ENCODE data around the gene COL20A1.

COL20A1 gene

DNA sequence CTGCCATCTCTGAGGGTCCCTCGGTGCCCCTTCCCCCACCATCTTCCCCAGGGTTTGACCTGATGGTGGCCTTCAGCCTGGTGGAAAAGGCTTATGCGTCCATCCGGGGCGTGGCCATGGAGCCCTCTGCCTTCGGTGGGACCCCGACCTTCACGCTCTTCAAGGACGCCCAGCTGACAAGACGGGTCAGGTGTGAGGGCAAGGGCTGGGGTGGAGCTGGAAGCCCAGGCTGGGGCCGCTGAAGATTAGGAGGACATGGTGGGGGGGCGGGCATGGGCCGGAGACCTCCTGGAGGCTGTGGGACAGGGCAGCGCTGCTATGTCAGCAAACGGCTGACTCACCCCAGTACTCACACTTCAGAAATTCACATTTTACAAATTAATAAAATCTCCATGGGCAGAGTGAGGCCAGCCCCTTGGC lies 23.5 kb downstream of the COL20A1 start:
- H3K4me3 ChIP-seq (ENCODE audit: low read depth, low read length): no peak overlapping the region
- TF ChIP-seq, protein P1, sequence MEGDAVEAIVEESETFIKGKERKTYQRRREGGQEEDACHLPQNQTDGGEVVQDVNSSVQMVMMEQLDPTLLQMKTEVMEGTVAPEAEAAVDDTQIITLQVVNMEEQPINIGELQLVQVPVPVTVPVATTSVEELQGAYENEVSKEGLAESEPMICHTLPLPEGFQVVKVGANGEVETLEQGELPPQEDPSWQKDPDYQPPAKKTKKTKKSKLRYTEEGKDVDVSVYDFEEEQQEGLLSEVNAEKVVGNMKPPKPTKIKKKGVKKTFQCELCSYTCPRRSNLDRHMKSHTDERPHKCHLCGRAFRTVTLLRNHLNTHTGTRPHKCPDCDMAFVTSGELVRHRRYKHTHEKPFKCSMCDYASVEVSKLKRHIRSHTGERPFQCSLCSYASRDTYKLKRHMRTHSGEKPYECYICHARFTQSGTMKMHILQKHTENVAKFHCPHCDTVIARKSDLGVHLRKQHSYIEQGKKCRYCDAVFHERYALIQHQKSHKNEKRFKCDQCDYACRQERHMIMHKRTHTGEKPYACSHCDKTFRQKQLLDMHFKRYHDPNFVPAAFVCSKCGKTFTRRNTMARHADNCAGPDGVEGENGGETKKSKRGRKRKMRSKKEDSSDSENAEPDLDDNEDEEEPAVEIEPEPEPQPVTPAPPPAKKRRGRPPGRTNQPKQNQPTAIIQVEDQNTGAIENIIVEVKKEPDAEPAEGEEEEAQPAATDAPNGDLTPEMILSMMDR (IDR thresholded peaks at IDR 0.05; ENCODE audit: borderline replicate concordance, insufficient read depth, low read depth, low read length): no peak

DNA sequence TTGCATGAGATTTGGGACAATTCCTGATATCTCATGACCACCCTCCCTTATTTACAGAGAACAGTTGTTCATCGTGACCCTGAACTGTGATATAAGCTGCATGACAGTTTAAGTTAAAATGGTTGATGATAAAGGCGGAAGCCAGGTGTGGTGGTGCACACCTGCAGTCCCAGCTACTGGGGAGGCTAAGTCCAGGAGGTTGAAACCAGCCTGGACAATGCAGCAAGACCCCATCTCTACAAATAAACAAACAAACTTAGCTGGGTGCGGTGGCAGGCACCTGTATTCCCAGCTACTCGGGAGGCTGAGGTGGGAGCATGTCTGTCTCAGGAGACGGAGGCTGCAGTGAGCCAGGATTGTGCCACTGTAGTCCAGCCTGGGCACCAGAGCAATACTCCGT lies 24.1 kb downstream of the COL20A1 start:
- TF ChIP-seq, protein P1 (IDR thresholded peaks at IDR 0.05; ENCODE audit: borderline replicate concordance, insufficient read depth, low read depth, low read length): no peak

DNA sequence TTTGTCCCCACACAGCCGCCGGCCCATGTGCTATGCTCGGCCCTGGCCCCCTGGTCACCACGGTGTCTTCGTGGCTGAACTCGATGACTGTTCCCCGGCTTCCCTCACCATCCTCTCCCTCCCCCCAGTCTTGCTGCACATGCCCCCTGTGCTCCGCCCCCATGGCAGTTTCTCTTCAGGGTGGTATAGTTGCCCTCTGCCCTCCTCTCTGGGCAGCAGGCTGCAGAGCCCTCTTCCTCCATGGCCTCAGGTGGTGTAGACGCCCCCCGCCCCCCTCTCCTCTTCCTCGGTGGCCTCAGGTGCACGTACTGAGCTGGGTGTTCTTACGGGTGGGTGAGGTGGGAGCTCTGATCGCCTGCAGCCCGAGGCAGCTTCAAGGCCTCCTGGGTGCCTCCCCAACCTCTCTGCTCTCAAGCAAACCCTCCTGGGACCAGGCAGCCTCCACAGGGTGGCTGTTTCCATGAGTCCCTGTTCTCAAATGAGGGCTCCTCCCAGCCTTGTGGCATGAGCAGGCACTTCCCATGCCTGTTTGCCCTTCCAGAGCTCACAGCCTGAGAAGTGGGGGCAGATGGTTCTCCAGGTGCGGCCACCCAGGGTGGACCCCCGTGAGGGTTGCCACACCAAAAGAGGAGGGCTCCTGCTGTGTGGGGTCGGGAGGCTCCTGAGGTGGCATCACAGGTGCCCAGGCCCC lies 24.8 kb downstream of the COL20A1 start:
- H3K4me3 ChIP-seq (ENCODE audit: low read depth, low read length): no peak overlapping the region
- TF ChIP-seq, protein P1 (IDR thresholded peaks at IDR 0.05; ENCODE audit: borderline replicate concordance, insufficient read depth, low read depth, low read length): no peak

More for the DNA sequence above, 24.1 kb downstream of the COL20A1 start:
- H3K4me3 ChIP-seq (ENCODE audit: low read depth, low read length): no peak overlapping the region

DNA sequence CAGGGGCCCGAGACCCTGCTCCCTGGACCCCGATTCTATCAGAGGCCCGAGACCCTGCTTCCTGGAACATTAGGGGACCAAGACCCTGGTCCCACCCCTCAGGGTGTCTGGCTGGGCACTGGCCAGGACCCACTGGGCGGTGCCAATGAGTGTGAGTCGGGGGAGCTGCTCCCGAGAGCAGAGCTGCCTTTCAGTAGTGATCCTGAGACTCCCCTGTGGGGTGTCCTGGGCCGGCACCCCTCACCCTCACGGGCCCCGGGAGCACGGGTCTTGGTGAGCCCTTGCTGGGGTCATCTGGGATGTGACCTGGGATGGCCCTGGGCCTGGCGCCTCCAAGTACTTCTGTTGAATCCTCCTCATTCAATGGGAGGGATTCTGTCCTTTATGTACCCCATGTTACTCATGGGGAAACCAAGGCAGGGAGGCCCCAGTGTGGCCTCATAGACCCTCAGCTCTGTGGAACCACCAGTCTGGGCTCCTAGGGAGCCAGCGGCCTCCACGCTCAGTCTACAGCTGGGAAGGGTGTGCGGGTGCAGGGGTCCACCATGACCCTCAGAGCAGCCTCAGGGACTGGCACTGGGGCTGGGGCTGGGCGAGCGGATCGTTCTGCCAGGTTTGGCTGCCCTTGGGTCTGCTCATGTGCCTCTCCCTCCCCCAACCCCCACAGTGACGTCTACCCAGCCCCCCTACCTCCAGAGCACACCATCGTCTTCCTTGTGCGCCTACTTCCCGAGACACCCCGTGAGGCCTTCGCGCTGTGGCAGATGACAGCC lies 25.6 kb downstream of the COL20A1 start:
- no peak overlapping the region for H3K4me3 ChIP-seq (ENCODE audit: low read depth, low read length)
- TF ChIP-seq, protein P1 (IDR thresholded peaks at IDR 0.05; ENCODE audit: borderline replicate concordance, insufficient read depth, low read depth, low read length): no peak

DNA sequence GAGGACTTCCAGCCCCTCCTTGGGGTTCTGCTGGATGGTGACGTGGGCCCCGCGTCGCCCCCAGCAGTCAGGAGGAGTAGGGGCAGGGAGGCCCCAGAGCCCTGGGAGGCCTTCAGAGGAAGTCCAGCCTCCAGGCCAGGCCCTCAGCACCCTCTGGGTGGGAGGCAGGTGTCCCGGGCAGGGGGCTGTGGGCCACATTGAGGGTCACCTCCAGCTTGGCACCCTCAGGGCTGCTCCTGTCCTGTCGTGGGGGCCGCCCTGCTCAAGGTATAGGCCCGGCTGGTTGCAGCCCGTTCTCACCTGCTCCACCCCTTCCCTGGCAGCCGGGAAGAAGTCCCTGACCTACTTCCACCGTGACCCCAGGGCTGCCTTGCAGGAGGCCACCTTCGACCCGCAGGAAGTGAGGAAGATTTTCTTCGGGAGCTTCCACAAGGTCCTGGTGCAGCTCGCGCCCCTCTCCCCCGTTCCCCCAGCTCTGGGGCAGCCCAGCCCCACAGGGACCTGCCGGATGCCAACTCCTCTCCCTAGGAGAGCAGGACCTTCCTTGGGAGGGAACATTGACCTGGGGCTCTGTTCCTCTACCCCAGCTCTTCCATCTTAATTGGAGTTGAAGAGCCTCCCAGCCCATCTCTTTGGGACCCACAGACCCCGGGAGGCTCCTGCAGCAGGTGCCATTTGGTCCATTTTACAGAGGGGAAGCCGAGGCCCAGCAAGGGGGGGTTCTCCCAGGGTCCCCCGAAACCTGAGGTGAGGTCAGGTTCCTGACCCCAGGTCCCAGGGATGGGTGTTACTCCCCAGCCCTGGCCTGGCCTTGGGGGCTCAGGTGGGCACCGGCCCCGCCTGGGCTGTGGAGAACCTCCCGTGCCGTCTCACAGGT lies 26.4 kb downstream of the COL20A1 start:
- TF ChIP-seq, protein P1 (IDR thresholded peaks at IDR 0.05; ENCODE audit: borderline replicate concordance, insufficient read depth, low read depth, low read length): no peak
- no peak overlapping the region for H3K4me3 ChIP-seq (ENCODE audit: low read depth, low read length)

DNA sequence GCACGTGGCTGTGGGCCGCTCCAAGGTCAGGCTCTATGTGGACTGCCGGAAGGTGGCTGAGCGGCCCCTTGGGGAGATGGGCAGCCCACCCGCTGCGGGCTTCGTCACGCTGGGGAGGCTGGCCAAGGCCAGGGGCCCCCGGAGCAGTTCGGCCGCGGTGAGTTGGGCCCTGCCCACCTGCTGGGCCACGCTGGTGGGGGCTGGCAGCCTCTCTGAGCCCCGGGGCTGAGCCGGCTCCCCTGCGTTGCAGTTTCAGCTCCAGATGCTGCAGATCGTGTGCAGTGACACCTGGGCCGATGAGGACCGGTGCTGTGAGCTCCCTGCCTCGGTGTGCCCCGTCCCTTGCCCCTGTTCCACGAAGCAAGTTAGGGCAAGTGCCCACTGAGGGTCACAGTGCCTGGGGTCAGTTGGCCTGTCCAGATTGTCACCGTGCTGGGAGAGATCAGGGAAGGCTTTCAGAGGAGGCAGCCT lies 27.1 kb downstream of the COL20A1 start:
- TF ChIP-seq, protein P1 (IDR thresholded peaks at IDR 0.05; ENCODE audit: borderline replicate concordance, insufficient read depth, low read depth, low read length): no peak

More for the DNA sequence above, 27.1 kb downstream of the COL20A1 start:
- H3K4me3 ChIP-seq (ENCODE audit: low read depth, low read length): no peak overlapping the region

All from GM12875 (cell line).